Ishikawa (cell line): ENCODE data around the gene KRT27.

Experiments
- CEBPB ChIP-seq: IDR thresholded peaks from 2 replicates; pipeline ENCODE4 v1.6.1; 2012
- RAD21 ChIP-seq: IDR thresholded peaks from 2 replicates; pipeline ENCODE4 v1.6.1; 2012; ENCODE audit warnings: low read depth
- TAF1 ChIP-seq: IDR thresholded peaks from 2 replicates; pipeline ENCODE4 v1.6.1; 2012; ENCODE audit warnings: low read depth, mild to moderate bottlenecking
- YY1 ChIP-seq: IDR thresholded peaks from 2 replicates; pipeline ENCODE4 v1.6.1; 2012; ENCODE audit warnings: low read depth

GRCh38 chr17:40827746-40828453 lies 45.5 kb upstream of the KRT27 start:
- no peak for TF ChIP-seq CEBPB
- no peak for TF ChIP-seq TAF1
- no peak for TF ChIP-seq RAD21
- TF ChIP-seq YY1, result no peak
